BE2C (cell line): Measurements from ENCODE around the gene WNT8A.

Experiments used
- DNase-seq: peaks from one replicate; pipeline ENCODE4 v3.0.0-alpha.2; 2020
- H3K27me3 ChIP-seq: fragments of 250-450 bp; sonication (Bioruptor Pico); 2 replicates; pipeline ENCODE4 v1.5.1; 2020; ENCODE audit warnings: mild to moderate bottlenecking
- H3K36me3 ChIP-seq: fragments of 250-450 bp; sonication (Bioruptor Pico); 2 replicates; pipeline ENCODE4 v1.5.1; 2020; ENCODE audit warnings: mild to moderate bottlenecking
- H3K4me1 ChIP-seq: fragments of 250-450 bp; sonication (Bioruptor Pico); 2 replicates; pipeline ENCODE4 v1.5.1; 2020
- H3K4me3 ChIP-seq: 2 replicates; pipeline ENCODE4 v1.5.1; 2011; ENCODE audit warnings: low read depth, low read length
- H3K9me3 ChIP-seq: fragments of 250-450 bp; sonication (Bioruptor Pico); 2 replicates; pipeline ENCODE4 v1.5.1; 2020
- CTCF ChIP-seq: IDR thresholded peaks from 2 replicates; pipeline ENCODE4 v1.5.1; 2012; ENCODE audit warnings: mild to moderate bottlenecking, low read depth, low read length

Gene WNT8A

GRCh38 chr5:138129347-138129746 is 45.5 kb downstream of the WNT8A start:
- TF ChIP-seq CTCF, result no peak
- no peaks in the 10 kb centered on the region; the same call in 1 of the 2 replicates for H3K4me1 ChIP-seq
- H3K9me3 ChIP-seq, result no peaks in the 10 kb centered on the region
- H3K27me3 ChIP-seq, result peaks cover 12% of the 10 kb centered on the region
- DNase-seq, result no peak
- H3K4me3 ChIP-seq, result no peak overlapping the region
- H3K36me3 ChIP-seq, result no peaks in the 10 kb centered on the region

DNA sequence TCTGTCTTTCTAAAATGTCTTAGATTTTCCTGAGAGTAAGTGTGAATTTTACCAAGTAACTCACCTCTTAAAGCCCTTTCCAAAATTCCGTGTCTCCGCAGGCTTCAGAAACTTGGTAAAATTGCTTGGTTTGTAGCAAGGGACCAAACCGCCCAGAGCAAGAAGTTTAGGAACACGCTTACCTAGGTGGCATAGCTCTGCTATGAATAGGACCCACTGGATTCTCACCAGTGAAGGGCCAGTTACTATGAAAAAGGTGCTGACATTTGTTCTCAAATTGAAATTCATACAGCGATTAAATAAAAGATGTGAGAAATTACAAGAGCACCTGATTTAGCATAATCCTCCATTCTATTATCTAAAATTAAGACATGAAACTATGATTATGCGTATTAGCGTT is 48.7 kb downstream of the WNT8A start:
- Histone ChIP-seq H3K4me3 (peak overlapping the region; percentile 56), H3K9me3 (no peaks in the 10 kb centered on the region), H3K27me3 (peaks cover 8% of the 10 kb centered on the region), H3K4me1 (no peaks in the 10 kb centered on the region; the same call in 1 of the 2 replicates), H3K36me3 (no peaks in the 10 kb centered on the region)
- no peak for DNase-seq
- TF ChIP-seq CTCF, result no peak

DNA sequence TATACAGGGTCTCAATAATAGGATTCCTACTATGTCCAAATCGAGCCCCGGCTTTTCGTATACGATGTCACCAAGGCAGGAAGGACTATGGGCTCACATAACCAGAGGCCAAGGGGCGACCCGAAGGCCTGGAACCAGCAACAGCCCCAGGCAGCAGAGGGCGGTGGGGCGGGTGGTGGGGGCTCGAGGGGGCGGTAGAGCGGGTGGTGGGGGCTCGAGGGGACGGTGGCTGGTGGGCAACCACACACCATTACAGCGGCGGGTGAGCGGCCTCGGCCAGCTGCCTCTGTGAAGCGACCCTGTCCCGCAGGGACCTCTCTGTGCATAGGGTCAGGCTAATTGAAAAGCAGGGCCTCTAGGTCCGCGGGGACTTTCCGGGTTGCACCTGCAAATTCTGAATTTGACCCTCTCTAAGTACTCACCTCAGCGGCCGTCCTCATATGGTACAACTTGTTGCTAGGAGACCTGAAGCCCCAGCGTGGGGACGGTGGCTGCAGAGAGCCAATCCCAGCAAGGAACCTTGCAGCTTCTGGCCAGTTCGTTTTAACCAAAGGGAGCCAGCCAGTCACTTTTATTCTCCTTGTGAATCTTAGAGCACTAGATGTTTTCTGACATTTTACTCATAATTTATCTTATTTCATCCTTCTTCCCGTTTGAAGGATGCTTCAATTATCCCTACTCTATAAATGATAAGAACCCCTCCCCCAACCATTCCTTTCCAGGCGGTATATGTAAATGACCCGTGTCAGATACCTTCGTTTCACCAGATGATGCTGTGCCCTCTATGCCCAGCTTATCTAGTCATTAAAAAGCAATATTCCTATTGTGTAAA is 55.3 kb downstream of the WNT8A start, which contains the start of gene NME5:
NME5 (minus strand) TSS at position 480 of the 832 bp plus-strand sequence. CDS start 648 bp downstream, outside the sequence.
- H3K9me3 ChIP-seq, result no peaks in the 10 kb centered on the region
- no peaks in the 10 kb centered on the region for H3K4me1 ChIP-seq
- H3K4me3 ChIP-seq, result peak within 1 kb of the TSS; percentile 81
- peak; percentile 69 for DNase-seq
- H3K27me3 ChIP-seq, result peaks cover 4% of the 10 kb centered on the region
- no peaks in the 10 kb centered on the region for H3K36me3 ChIP-seq
- TF ChIP-seq CTCF, result no peak

- Histone ChIP-seq H3K9me3 (no peaks in the 10 kb centered on the region), H3K27me3 (peaks cover 4% of the 10 kb centered on the region), H3K36me3 (no peaks in the 10 kb centered on the region), H3K4me1 (no peaks in the 10 kb centered on the region), H3K4me3 (peak overlapping the region; percentile 81)
- DNase-seq, result no peak
- TF ChIP-seq CTCF, result no peak
Observed at GRCh38 chr5:138139781-138140090, 55.9 kb downstream of the WNT8A start.

DNA sequence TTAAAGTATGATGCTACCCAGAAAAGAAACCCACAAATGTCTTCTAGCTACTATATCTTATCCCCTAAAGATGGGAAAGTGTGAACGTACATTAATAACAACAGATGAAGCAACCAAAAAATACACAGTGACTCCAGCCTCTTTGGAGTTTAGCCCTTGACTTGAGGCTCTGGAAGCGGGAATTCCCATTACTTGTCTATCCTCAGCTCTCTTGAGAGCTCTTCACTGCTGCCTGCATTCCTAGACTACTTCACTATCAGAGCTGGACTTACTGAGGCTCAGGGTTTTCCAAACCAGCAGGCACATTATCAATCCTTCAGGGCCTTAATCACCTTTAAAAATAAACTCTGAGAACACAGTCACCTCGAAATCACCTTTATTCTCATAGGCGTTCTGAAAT is 56.4 kb downstream of the WNT8A start:
- no peak for TF ChIP-seq CTCF
- Histone ChIP-seq H3K4me1 (no peaks in the 10 kb centered on the region), H3K36me3 (no peaks in the 10 kb centered on the region), H3K4me3 (no peak overlapping the region), H3K27me3 (peaks cover 4% of the 10 kb centered on the region), H3K9me3 (no peaks in the 10 kb centered on the region)
- DNase-seq, result no peak
